Neuron (in vitro differentiated cells): ENCODE data around the gene ENO4.

Experiments
- H2AFZ ChIP-seq: one replicate; pipeline ENCODE4 v1.6.1; 2013; ENCODE audit warnings: low read depth, mild to moderate bottlenecking, inconsistent platforms, low read length, moderate library complexity
- H3K27me3 ChIP-seq: one replicate; pipeline ENCODE4 v1.6.1; 2013; ENCODE audit warnings: low read length; ENCODE audit not compliant: insufficient read depth
- H3K36me3 ChIP-seq: one replicate; pipeline ENCODE4 v1.6.1; 2013; ENCODE audit warnings: low read length; ENCODE audit not compliant: insufficient read depth
- H3K4me1 ChIP-seq: one replicate; pipeline ENCODE4 v1.6.1; 2013; ENCODE audit warnings: low read length; ENCODE audit not compliant: insufficient read depth
- H3K4me3 ChIP-seq: 2 replicates; pipeline ENCODE4 v1.5.1; 2013; ENCODE audit warnings: mild to moderate bottlenecking, low read length, moderate library complexity
- H3K9me3 ChIP-seq: one replicate; pipeline ENCODE4 v1.6.1; 2013; ENCODE audit warnings: low read length

The ENO4 gene

GRCh38 chr10:116913695-116914094, 64.4 kb downstream of the ENO4 start:
- peaks cover 7% of the 10 kb centered on the region for H3K4me1 ChIP-seq

GRCh38 chr10:116915340-116915739, 66.0 kb downstream of the ENO4 start:
- no peaks in the 10 kb centered on the region for H3K27me3 ChIP-seq
- peaks cover 2% of the 10 kb centered on the region for H3K36me3 ChIP-seq
- no peak overlapping the region for H3K4me3 ChIP-seq
- H2AFZ ChIP-seq: no peak overlapping the region
- H3K9me3 ChIP-seq: no peaks in the 10 kb centered on the region
- peaks cover 7% of the 10 kb centered on the region for H3K4me1 ChIP-seq

More at GRCh38 chr10:116913695-116914094, 64.4 kb downstream of the ENO4 start:
- Histone ChIP-seq H3K9me3 (no peaks in the 10 kb centered on the region), H3K4me3 (no peak overlapping the region), H3K27me3 (no peaks in the 10 kb centered on the region), H2AFZ (no peak overlapping the region), H3K36me3 (peaks cover 2% of the 10 kb centered on the region)

GRCh38 chr10:116917481-116917880, 68.2 kb downstream of the ENO4 start:
- no peaks in the 10 kb centered on the region for H3K27me3 ChIP-seq
- peaks cover 2% of the 10 kb centered on the region for H3K36me3 ChIP-seq
- H3K9me3 ChIP-seq: no peaks in the 10 kb centered on the region
- no peak overlapping the region for H2AFZ ChIP-seq
- no peak overlapping the region for H3K4me3 ChIP-seq
- H3K4me1 ChIP-seq: no peaks in the 10 kb centered on the region

GRCh38 chr10:116918583-116918982, 69.3 kb downstream of the ENO4 start:
- no peak overlapping the region for H3K4me3 ChIP-seq
- H3K9me3 ChIP-seq: no peaks in the 10 kb centered on the region
- H3K36me3 ChIP-seq: peaks cover 2% of the 10 kb centered on the region
- H3K4me1 ChIP-seq: no peaks in the 10 kb centered on the region
- H2AFZ ChIP-seq: no peak overlapping the region
- no peaks in the 10 kb centered on the region for H3K27me3 ChIP-seq

GRCh38 chr10:116919164-116919563, 69.9 kb downstream of the ENO4 start:
- Histone ChIP-seq H3K36me3 (peaks cover 2% of the 10 kb centered on the region), H2AFZ (no peak overlapping the region), H3K27me3 (no peaks in the 10 kb centered on the region), H3K9me3 (no peaks in the 10 kb centered on the region), H3K4me1 (no peaks in the 10 kb centered on the region), H3K4me3 (no peak overlapping the region)

GRCh38 chr10:116919706-116920105, 70.4 kb downstream of the ENO4 start:
- no peaks in the 10 kb centered on the region for H3K36me3 ChIP-seq
- no peaks in the 10 kb centered on the region for H3K4me1 ChIP-seq
- no peaks in the 10 kb centered on the region for H3K27me3 ChIP-seq
- no peak overlapping the region for H3K4me3 ChIP-seq
- H2AFZ ChIP-seq: no peak overlapping the region
- no peaks in the 10 kb centered on the region for H3K9me3 ChIP-seq

GRCh38 chr10:116925056-116925455, 75.8 kb downstream of the ENO4 start:
- Histone ChIP-seq H3K36me3 (no peaks in the 10 kb centered on the region), H2AFZ (no peak overlapping the region), H3K4me3 (no peak overlapping the region), H3K9me3 (no peaks in the 10 kb centered on the region), H3K27me3 (no peaks in the 10 kb centered on the region), H3K4me1 (no peaks in the 10 kb centered on the region)

- Histone ChIP-seq H2AFZ (no peak overlapping the region), H3K9me3 (no peaks in the 10 kb centered on the region), H3K36me3 (no peaks in the 10 kb centered on the region), H3K4me3 (no peak overlapping the region), H3K27me3 (no peaks in the 10 kb centered on the region), H3K4me1 (no peaks in the 10 kb centered on the region)
Observed at GRCh38 chr10:116926426-116926825, 77.1 kb downstream of the ENO4 start.

- no peaks in the 10 kb centered on the region for H3K9me3 ChIP-seq
- H2AFZ ChIP-seq: no peak overlapping the region
- no peaks in the 10 kb centered on the region for H3K27me3 ChIP-seq
- H3K4me1 ChIP-seq: no peaks in the 10 kb centered on the region
- H3K4me3 ChIP-seq: no peak overlapping the region
- no peaks in the 10 kb centered on the region for H3K36me3 ChIP-seq
Observed at GRCh38 chr10:116931806-116932205, 82.5 kb downstream of the ENO4 start.
